HEK293 (cell line): ENCODE results near the gene ONECUT1.

Source experiments
- CTCF ChIA-PET: fragments of 350-600 bp; formaldehyde crosslinking; extraction: SDS; loops from one replicate; lab custom pipeline; 2021; ENCODE audit warnings: antibody characterized with exemption; lab: Yijun Ruan, JAX
- POLR2A ChIA-PET: fragments of 300-600 bp; formaldehyde crosslinking; extraction: SDS; loops from one replicate; lab custom pipeline; 2020; ENCODE audit warnings: antibody characterized with exemption, inconsistent platforms; lab: Yijun Ruan, JAX
- H3K27ac ChIP-seq: fragments of 200-500 bp; sonication (Bioruptor generic); 2 replicates; pipeline ENCODE4 v1.5.1; 2014; ENCODE audit warnings: low read depth, low read length, control low read depth, inconsistent platforms; ENCODE audit errors: extremely low read depth
- H3K36me3 ChIP-seq, 2 experiments: fragments of 200-500 bp in 1 of 2; sonication (Bioruptor generic) in 1 of 2; 1 replicate in 1 of 2; 2 replicates in 1 of 2; pipeline ENCODE4 v1.5.1; 2014 to 2017; ENCODE audit warnings: inconsistent platforms in 2 of 2, low read length in 2 of 2; ENCODE audit not compliant: control insufficient read depth in 2 of 2, insufficient read depth in 1 of 2
- H3K4me1 ChIP-seq: fragments of 200-500 bp; sonication (Bioruptor generic); 2 replicates; pipeline ENCODE4 v1.5.1; 2014; ENCODE audit warnings: mild to moderate bottlenecking, low read length, inconsistent platforms; ENCODE audit not compliant: control insufficient read depth, insufficient read depth
- H3K4me3 ChIP-seq: 2 replicates; pipeline ENCODE4 v1.5.1; 2011; ENCODE audit warnings: low read depth, mild to moderate bottlenecking, control low read depth, low read length, moderate library complexity
- H3K9me3 ChIP-seq: fragments of 200-500 bp; sonication (Bioruptor generic); 2 replicates; pipeline ENCODE4 v1.5.1; 2014; ENCODE audit warnings: low read depth, low read length, inconsistent platforms; ENCODE audit not compliant: control insufficient read depth, insufficient read depth
- IKZF3 ChIP-seq: fragments of 450-650 bp; IDR thresholded peaks from 2 replicates; pipeline ENCODE4 v1.5.0; 2018; ENCODE audit warnings: missing biosample characterization, mild to moderate bottlenecking, missing genetic modification characterization, moderate library complexity
- OSR2 ChIP-seq: fragments of 450-650 bp; formaldehyde crosslinking; IDR thresholded peaks from 2 replicates; pipeline ENCODE4 v1.5.1; 2016; ENCODE audit warnings: missing biosample characterization, missing genetic modification characterization
- PRDM1 ChIP-seq: fragments of 450-650 bp; formaldehyde crosslinking; IDR thresholded peaks from 2 replicates; pipeline ENCODE4; 2016; ENCODE audit warnings: missing biosample characterization, missing genetic modification characterization
- PRDM2 ChIP-seq: fragments of 450-650 bp; formaldehyde crosslinking; IDR thresholded peaks from 2 replicates; pipeline ENCODE4 v1.5.1; 2016; ENCODE audit warnings: missing biosample characterization, missing genetic modification characterization, borderline replicate concordance
- SCRT2 ChIP-seq: fragments of 450-650 bp; formaldehyde crosslinking; IDR thresholded peaks from 2 replicates; pipeline ENCODE4 v1.5.1; 2016; ENCODE audit warnings: missing biosample characterization, missing genetic modification characterization
- SP7 ChIP-seq: fragments of 450-650 bp; formaldehyde crosslinking; IDR thresholded peaks from 2 replicates; pipeline ENCODE4 v1.5.1; 2016; ENCODE audit warnings: missing biosample characterization, missing genetic modification characterization
- ZNF10 ChIP-seq: fragments of 450-650 bp; formaldehyde crosslinking; IDR thresholded peaks from 2 replicates; pipeline ENCODE4 v1.5.1; 2017; ENCODE audit warnings: missing biosample characterization, missing genetic modification characterization
- ZNF121 ChIP-seq: fragments of 450-650 bp; formaldehyde crosslinking; IDR thresholded peaks from 2 replicates; pipeline ENCODE4 v1.5.1; 2016; ENCODE audit warnings: missing biosample characterization, missing genetic modification characterization
- ZNF2 ChIP-seq: fragments of 450-650 bp; formaldehyde crosslinking; IDR thresholded peaks from 2 replicates; pipeline ENCODE4 v1.5.1; 2016; ENCODE audit warnings: missing biosample characterization, missing genetic modification characterization
- ZNF280D ChIP-seq: fragments of 450-650 bp; formaldehyde crosslinking; IDR thresholded peaks from 2 replicates; pipeline ENCODE4 v1.5.1; 2016; ENCODE audit warnings: missing biosample characterization, missing genetic modification characterization
- ZNF555 ChIP-seq: fragments of 450-650 bp; formaldehyde crosslinking; conservative IDR thresholded peaks from 2 replicates; pipeline ENCODE4 v1.5.1; 2017; ENCODE audit warnings: missing biosample characterization, mild to moderate bottlenecking, missing genetic modification characterization, inconsistent platforms
- ZNF558 ChIP-seq: fragments of 450-650 bp; formaldehyde crosslinking; IDR thresholded peaks from 2 replicates; pipeline ENCODE4 v1.5.1; 2016; ENCODE audit warnings: missing biosample characterization, missing genetic modification characterization
- ZNF580 ChIP-seq: fragments of 450-650 bp; formaldehyde crosslinking; IDR thresholded peaks from 2 replicates; pipeline ENCODE4 v1.5.1; 2016; ENCODE audit warnings: missing biosample characterization, missing genetic modification characterization
- ZNF596 ChIP-seq: fragments of 450-650 bp; IDR thresholded peaks from 2 replicates; pipeline ENCODE4 v1.5.0; 2018; ENCODE audit warnings: missing biosample characterization, mild to moderate bottlenecking, missing genetic modification characterization, moderate library complexity
- ZNF600 ChIP-seq: fragments of 450-650 bp; formaldehyde crosslinking; IDR thresholded peaks from 2 replicates; pipeline ENCODE4 v1.5.1; 2016; ENCODE audit warnings: missing biosample characterization, missing genetic modification characterization
- ZNF623 ChIP-seq: fragments of 450-650 bp; formaldehyde crosslinking; IDR thresholded peaks from 2 replicates; pipeline ENCODE4 v1.5.1; 2016; ENCODE audit warnings: missing biosample characterization, missing genetic modification characterization
- ZNF701 ChIP-seq: fragments of 450-650 bp; formaldehyde crosslinking; IDR thresholded peaks from 2 replicates; pipeline ENCODE4 v1.5.1; 2016; ENCODE audit warnings: missing biosample characterization, missing genetic modification characterization

Gene ONECUT1

GRCh38 chr15:52710708-52711389, 79.3 kb downstream of the ONECUT1 start:
- no peaks in the 10 kb centered on the region for H3K9me3 ChIP-seq
- ChIA-PET CTCF (interaction anchor here (0.6 kb wide), 1 partner anchor 25 kb away, joined by 3 read pairs; no protein-coding TSS in a partner anchor), POLR2A (no interaction called here)
- no peak overlapping the region for H3K4me3 ChIP-seq
- TF ChIP-seq OSR2 (tag by site-specific recombination) (no peak), SCRT2 (tag by site-specific recombination) (no peak), ZNF701 (no peak)
- no peaks in the 10 kb centered on the region; the same call in 1 of the 2 replicates for H3K4me1 ChIP-seq
- no peaks in the 10 kb centered on the region for H3K36me3 ChIP-seq
- H3K27ac ChIP-seq, result no peak overlapping the region

- no peak overlapping the region for H3K27ac ChIP-seq
Observed at GRCh38 chr15:52710050-52710707, 80.0 kb downstream of the ONECUT1 start.

GRCh38 chr15:52709187-52709981, 80.8 kb downstream of the ONECUT1 start:
- no peaks in the 10 kb centered on the region; the same call in 1 of the 2 replicates for H3K4me1 ChIP-seq
- H3K36me3 ChIP-seq, result no peaks in the 10 kb centered on the region
- no peaks in the 10 kb centered on the region for H3K9me3 ChIP-seq
- no peak overlapping the region for H3K4me3 ChIP-seq
- H3K27ac ChIP-seq, result no peak overlapping the region
- POLR2A ChIA-PET, result no interaction called here
- CTCF ChIA-PET, result no interaction called here
- TF ChIP-seq ZNF600 (tag by site-specific recombination) (peak; percentile 91), SP7 (tag by site-specific recombination) (peak; percentile 13; the same call in 1 of the 2 replicates), IKZF3 (no peak), ZNF2 (tag by site-specific recombination) (0 out of 2 replicates have a peak, but pooled peaks have one; percentile 54), OSR2 (tag by site-specific recombination) (peak; percentile 78), ZNF555 (no peak), ZNF10 (tag by site-specific recombination) (peak; percentile 28; the same call in 1 of the 2 replicates), PRDM1 (tag by site-specific recombination) (0 out of 2 replicates have a peak, but pooled peaks have one; percentile 25), PRDM2 (tag by site-specific recombination) (no peak), ZNF596 (tag by site-specific recombination) (peak; percentile 92)

More at GRCh38 chr15:52710050-52710707, 80.0 kb downstream of the ONECUT1 start:
- Histone ChIP-seq H3K36me3 (no peaks in the 10 kb centered on the region), H3K4me1 (no peaks in the 10 kb centered on the region; the same call in 1 of the 2 replicates), H3K9me3 (no peaks in the 10 kb centered on the region), H3K4me3 (no peak overlapping the region)
- no peak for TF ChIP-seq ZNF558 (tag by site-specific recombination)
- TF ChIP-seq SP7 (tag by site-specific recombination), result 0 out of 2 replicates have a peak, but pooled peaks have one; percentile 7
- 0 out of 2 replicates have a peak, but pooled peaks have one; percentile 54 for TF ChIP-seq ZNF280D
- peak; percentile 97 for TF ChIP-seq ZNF623 (tag by site-specific recombination)
- no peak for TF ChIP-seq ZNF121 (tag by site-specific recombination)
- TF ChIP-seq ZNF580 (tag by site-specific recombination), result peak; percentile 67; the same call in 1 of the 2 replicates
- ChIA-PET CTCF (no interaction called here), POLR2A (no interaction called here)
